Activated CD4-positive, alpha-beta T cell treated with anti-CD3 and anti-CD28 coated beads, Interleukin-2, amount 50 U/mL, for 24 hours (primary cell): ENCODE measurements around the gene STIP1.
"Not testable (repeated sequence)": the region's sequence is repeated elsewhere in the genome, so short reads cannot be mapped to it uniquely, and the experiment has no call there.

ENCODE experiments used
- DNase-seq, 2 donors: peaks; one replicate each; pipeline ENCODE4 v3.0.0-alpha.2; 2020; ENCODE audit warnings: low read depth in 1 of 2, low spot score in 1 of 2

The STIP1 gene

DNA sequence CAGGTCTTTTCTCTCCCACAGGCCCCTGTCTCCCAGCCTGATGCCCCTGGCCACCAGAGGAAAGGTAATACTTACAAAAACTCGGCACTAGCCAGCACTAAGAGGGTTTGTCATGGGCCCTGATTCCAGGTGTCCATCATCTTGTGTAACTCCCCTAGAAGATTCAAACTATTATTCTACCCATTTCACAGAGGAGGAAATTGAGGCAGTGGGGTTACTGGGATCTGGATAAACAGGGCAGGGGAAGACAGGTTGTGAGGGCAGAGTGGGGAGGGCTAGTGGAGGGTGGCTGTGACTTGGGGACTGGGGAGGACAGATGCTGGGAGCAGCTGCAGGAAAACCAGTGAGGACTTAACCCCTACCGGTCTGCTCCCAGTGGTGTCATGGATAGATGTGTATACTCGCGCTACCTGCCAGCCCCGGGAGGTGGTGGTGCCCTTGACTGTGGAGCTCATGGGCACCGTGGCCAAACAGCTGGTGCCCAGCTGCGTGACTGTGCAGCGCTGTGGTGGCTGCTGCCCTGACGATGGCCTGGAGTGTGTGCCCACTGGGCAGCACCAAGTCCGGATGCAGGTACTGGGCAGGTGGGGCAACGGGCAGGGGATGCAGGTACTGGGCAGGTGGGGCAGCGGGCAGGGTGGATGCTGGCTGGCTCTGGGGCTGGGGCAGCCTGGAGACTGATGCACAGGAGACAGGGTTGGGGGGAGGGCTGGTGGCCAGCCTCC, 49.6 kb downstream of the STIP1 start:
- DNase-seq, result no peak

- DNase-seq, result no peak
Measured at GRCh38 chr11:64237484-64237951, 51.5 kb downstream of the STIP1 start.

DNA sequence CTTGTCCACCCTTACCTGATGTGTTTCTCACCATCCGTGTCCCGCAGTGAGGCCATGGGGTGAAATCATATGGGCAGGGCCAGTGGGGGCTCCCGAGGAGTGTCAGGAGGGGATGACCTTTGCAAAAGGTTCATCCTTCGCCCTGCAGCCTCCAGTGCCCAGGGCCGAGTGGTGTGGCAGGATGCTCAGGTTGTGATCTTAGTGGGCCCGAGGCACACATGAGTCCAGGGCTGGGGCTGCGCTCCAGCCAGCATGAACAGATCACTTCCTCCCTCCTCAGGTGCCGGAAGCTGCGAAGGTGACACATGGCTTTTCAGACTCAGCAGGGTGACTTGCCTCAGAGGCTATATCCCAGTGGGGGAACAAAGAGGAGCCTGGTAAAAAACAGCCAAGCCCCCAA, 52.1 kb downstream of the STIP1 start:
- no peak for DNase-seq

- no peak for DNase-seq
Measured at GRCh38 chr11:64238999-64239398, 53.0 kb downstream of the STIP1 start.

DNA sequence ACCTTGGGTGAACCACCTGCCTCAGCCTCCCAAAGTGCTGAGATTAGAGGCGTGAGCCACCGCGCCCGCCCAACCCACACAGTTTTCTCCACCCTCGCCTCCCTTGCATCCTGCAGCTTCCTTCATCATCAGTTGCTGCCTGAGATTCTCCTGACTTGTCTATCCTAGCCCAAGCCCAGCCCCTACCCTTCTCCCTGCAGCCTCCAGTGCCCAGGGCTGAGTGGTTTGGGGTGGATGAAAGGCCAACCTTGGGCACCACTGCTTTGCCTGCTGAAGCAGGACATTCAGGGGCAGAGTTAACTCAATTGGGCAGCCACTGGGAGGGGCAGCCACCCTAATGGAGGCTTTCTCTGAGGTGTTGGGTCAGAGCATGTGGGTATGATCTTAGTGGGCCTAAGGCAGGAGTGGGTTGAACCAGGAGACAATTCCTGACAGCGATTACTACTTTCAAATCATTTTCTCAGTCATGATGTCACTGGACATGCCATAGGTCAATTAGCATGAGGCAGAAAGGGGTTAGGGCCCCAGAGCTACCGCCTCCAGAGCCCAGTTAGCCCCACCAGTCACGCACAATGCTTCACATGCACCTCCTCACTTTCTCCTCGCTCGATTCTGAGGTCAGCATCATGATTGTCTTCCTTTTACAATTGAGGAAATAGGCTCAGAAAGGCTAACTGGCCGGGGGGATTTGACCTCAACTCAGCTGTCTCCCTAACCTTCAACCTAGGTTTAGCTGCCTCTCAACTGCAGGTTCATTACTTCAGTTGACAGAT, 53.9 kb downstream of the STIP1 start:
- no peak for DNase-seq

DNA sequence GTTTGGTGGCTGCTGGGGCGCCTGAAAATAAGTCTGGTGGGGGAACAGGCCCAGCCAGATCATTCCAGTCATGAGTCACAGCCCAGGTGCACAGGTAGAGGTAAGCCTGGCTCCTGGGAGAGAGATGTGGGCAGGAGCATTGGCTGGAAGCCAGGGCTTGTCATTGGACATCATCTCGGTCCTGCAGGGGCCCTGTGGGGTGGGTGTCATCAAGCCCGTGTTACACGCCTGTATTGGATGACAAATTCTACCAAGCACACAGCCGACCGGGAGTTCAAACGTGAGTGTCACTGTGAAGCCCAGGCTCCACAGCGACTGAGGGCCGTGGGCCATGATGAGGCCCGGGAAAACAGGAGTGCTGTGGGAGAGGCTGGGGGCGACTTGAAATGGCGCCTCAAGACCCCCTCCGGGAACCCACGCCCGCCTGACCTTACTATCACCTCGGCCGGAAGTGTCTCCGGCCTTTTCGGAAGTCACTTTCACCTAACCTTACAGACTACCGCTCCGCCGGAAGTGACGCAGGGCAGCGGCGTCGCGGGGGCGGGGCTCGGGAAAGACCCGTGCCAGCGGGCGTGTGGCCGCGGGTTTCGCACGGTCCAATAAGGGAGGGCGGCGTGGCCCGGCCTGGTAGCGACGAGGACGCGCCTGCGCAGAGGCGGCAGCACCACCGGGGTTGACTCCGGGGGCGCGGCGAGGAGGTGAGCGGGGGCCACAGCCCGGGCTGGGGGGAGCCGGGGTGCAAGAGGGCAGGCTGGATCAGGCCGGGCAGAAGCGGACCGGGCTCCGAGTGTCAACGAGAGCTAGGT, 54.7 kb downstream of the STIP1 start, which contains the start of gene FKBP2:
Gene FKBP2 (plus strand): TSS at position 661 of the 806 bp plus-strand sequence. CDS start 1,293 bp downstream, outside the sequence.
- peak; percentile 96 for DNase-seq

- DNase-seq, result peak; percentile 99
Measured at GRCh38 chr11:64241241-64241490, 55.2 kb downstream of the STIP1 start.

- DNase-seq, result no peak
Measured at GRCh38 chr11:64241491-64242374, 55.8 kb downstream of the STIP1 start.

GRCh38 chr11:64243236-64243854, 57.4 kb downstream of the STIP1 start:
- DNase-seq, result no peak

- DNase-seq, result no peak
Measured at GRCh38 chr11:64244107-64244506, 58.1 kb downstream of the STIP1 start.

DNA sequence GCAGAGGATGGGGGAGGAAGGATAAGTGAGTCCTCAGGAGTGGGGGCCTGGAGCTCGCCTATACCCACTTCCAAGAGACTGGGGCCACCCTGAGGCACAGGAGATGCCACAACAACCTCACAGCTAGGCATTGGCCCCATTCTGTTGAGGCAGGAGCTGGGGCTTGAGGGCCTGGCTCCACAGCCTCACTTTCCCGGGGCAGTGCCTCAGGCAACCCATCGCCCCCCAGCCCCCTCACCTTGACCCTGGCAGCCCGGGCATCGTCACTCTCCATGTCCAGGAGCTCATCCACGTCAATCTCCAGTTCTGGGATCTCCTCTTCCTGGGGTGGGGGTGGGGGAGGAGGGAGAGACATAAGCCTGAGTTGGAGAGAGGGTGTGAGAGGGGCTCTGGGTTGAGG, 59.0 kb downstream of the STIP1 start:
- no peak for DNase-seq

DNA sequence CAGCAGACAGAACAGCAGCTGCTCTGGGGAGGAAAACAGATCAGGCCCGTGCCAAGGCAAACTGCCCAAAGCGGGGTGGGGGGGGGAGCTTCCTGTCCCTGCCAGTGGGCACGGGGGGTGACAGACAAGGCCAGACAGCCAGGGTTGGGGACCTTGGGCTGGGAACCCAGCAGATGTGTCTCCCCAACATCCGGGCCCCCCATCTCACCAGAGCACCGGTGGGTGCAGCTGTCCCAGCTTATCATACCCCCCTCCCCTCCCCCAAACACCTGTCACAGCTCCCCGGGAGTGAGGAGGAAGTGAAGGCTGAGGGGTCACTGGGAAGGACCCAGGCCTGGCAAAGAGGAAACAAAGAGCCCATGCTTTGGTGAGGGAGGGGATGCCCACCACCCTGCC, 59.4 kb downstream of the STIP1 start:
- DNase-seq, result no peak

GRCh38 chr11:64245797-64246620, 60.0 kb downstream of the STIP1 start:
- DNase-seq, result peak; percentile 58 to 76

DNA sequence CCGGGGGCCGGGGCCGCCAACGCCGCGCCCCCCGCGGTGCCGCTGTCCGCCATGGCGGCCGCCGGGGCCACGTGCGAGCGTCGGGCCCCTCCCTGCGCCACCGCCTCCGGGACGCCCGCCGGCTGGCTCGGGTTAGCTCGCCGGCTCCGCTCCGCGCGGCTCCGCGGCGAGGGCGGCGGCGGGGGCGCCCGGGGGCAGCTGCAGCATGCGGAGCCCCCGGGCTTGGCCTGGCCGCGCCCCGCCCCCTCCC, 60.6 kb downstream of the STIP1 start:
- DNase-seq, result not testable (repeated sequence)

DNA sequence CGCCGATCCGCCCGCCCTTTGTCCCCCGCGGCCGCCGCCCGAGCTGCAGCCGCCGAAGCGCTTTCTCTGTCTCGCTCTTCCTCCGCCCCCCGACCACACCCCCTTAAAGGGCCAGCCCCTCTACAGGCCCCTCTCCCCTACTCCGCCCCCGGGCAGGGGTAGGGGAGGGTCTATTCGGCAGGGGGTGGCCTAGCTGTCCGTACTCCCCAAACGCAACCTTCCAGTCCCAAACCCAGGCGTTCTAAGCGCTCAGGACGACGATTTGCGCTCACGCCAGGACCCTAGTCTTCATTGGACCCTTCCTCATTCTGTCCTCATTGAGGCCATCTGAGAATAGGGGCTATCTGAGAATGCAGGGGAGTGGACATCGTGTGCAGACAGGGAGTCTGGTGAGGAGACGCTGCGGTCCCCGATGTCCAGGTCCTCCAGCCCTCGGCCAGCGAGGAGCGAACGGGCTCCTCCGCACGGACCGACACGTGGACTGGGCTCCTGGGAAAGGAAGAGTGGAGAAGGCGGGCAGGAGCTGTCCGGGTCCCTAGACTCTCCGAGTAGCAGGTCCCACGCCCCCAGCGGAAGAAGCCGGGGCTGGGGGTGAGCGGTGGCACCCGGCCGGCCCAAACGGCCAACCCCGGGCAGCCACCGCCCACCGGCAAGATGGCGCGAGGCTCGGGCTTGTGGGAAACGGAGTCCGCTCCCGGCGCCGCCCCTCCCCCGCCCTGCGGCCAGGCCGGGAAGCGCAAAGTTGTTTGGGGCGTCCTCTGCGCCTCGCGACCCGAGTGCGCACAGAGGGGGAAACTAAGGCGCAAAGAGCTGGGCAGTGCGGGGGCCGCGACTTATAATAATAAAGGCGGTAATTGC, 61.1 kb downstream of the STIP1 start, which contains the start of gene PPP1R14B:
Gene PPP1R14B (minus strand): TSS at position 73 of the 858 bp plus-strand sequence. CDS start 270 bp downstream, outside the sequence.
- peak; percentile 59 to 71 for DNase-seq

DNA sequence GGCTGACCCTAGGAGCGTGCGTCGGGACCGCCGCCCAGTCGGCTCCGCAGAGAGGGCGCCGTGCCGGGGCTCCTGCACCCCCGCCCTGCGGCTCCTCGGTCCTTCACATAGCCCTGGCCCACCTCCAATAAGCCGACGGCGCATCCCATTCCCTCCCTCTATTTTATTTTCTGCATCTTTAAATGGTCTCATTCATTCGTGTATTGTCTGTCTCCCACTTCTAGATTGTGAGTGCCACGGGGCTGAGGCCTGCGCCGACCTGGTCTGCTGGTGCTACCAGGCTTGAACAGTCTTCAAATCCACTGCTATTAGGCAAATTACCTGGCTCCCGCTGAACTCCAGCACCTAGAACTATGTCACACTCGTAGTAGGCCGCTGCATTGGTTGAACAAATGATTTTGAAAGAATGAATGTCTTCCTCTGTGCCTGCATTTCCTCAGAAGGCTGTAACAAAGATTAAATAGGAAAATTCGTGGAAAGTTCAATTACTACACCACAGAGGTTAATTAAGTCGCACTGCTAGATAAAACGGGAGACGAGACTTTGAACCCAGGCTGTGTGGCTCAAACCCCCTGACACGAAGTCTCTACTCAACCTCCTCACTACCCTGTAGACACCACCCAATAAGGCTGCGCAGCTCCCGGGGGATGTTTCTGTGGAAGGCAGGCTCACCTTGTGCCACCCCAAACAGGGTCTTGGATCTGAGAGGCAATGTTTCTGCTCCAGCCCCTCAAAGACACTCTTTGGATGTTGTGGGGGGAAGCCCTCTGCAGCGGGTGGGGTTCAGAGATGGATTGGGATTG, 62.0 kb downstream of the STIP1 start:
- DNase-seq, result no peak

- DNase-seq, result no peak
Measured at GRCh38 chr11:64248578-64248977, 62.6 kb downstream of the STIP1 start.

GRCh38 chr11:64249038-64249437, 63.1 kb downstream of the STIP1 start:
- no peak for DNase-seq
